ENCODE data around the gene ZNF32. TPM values are rescaled to one million over a fixed set of nuclear protein-coding genes. Genes with fewer than 3 reads are reported as not detected.

Gene ZNF32
- total RNA-seq, 1 experiment from 2014 or later = 14.6 TPM

DNA sequence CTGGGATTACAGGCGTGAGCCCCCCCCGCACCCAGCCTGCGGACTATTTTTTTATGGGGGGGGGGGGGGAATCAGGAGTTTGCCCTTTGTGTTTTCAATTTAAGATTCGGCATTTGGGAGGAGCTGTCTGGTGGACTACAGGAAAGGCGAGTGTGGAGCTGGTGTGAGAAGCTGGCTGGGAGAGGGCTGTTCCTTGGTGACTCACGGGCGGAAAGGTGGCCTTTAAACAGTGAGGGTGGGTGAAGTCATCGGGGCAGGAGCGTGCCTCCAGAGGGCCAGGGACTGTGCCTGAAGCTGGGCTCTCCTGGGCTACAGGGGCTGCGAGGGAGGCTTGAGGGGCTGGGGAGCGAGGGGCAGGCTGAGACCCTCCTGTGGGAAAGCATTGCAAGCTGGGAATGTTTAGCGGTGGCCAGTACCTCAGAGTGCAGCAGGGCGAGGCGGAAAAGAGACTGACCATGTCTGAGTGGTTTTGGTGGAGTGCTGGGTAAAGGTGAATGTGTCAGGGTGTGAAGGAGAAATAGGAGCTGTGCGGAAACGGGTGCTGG lies 39.7 kb upstream of the ZNF32 start:
- no peak overlapping the region for H3K18ac ChIP-seq (ENCODE audit: insufficient read length, low read depth, low read length)
- WGBS (ENCODE audit: extremely low coverage, insufficient read length, low lambda C conversion rate) = no CpG with 5 or more reads among the region's 16 CpGs
- no peak overlapping the region for H2BK120ac ChIP-seq (ENCODE audit: low read depth, low read length, poor library complexity, severe bottlenecking)
- no peak overlapping the region for H3K27ac ChIP-seq (ENCODE audit: insufficient read length, low read depth, low read length)
- H3K27me3 ChIP-seq (ENCODE audit: insufficient read depth, low read length) = peaks cover 7% of the 10 kb centered on the region; the same call in 1 of the 2 replicates
- H3K14ac ChIP-seq (ENCODE audit: insufficient read depth, low read length) = no peak overlapping the region
- H3K27me3 Mint-ChIP-seq (ENCODE audit: low read depth) = peaks cover 68% of the 10 kb centered on the region
- H3K36me3 Mint-ChIP-seq (ENCODE audit: insufficient read depth in 1 of 3, low read depth in 3 of 3) = no peaks in the 10 kb centered on the region
- peaks cover 5% of the 10 kb centered on the region for H3K23me2 ChIP-seq (ENCODE audit: insufficient read length, low read depth, low read length, poor library complexity, severe bottlenecking)
- no peak for DNase-seq
- H4K91ac ChIP-seq (ENCODE audit: insufficient read length, low read depth, low read length) = no peak overlapping the region
- peaks cover 3 to 5% of the 10 kb centered on the region in 2 experiments; a peak in 2 of 4 replicates for H3K4me1 Mint-ChIP-seq
- H3K9ac ChIP-seq (ENCODE audit: extremely low read depth, insufficient read length, low read length) = no peak overlapping the region
- H2AFZ ChIP-seq (ENCODE audit: low read length) = no peak overlapping the region
- no peaks in the 10 kb centered on the region for H3K79me2 ChIP-seq (ENCODE audit: insufficient read depth, low read length)
- no peak overlapping the region for H4K8ac ChIP-seq (replicated peaks; ENCODE audit: insufficient read length, low read depth, low read length)
- H3K79me1 ChIP-seq (ENCODE audit: insufficient read depth, low read depth, low read length, poor library complexity, severe bottlenecking) = no peaks in the 10 kb centered on the region
- H3K4ac ChIP-seq (ENCODE audit: low read depth, low read length) = no peak overlapping the region
- H2BK5ac ChIP-seq (ENCODE audit: insufficient read length, low read length) = no peak overlapping the region
- H3K4me1 ChIP-seq (ENCODE audit: insufficient read depth, low read length) = no peaks in the 10 kb centered on the region
- no peak overlapping the region for H3K23ac ChIP-seq (ENCODE audit: insufficient read length, low read depth, low read length)
- no peak overlapping the region for H2AK5ac ChIP-seq (ENCODE audit: insufficient read length, low read length)
- H3K4me3 Mint-ChIP-seq = peak overlapping the region; percentile 1 to 13; a peak in 2 of 5 replicates
- TF ChIP-seq, protein P1, sequence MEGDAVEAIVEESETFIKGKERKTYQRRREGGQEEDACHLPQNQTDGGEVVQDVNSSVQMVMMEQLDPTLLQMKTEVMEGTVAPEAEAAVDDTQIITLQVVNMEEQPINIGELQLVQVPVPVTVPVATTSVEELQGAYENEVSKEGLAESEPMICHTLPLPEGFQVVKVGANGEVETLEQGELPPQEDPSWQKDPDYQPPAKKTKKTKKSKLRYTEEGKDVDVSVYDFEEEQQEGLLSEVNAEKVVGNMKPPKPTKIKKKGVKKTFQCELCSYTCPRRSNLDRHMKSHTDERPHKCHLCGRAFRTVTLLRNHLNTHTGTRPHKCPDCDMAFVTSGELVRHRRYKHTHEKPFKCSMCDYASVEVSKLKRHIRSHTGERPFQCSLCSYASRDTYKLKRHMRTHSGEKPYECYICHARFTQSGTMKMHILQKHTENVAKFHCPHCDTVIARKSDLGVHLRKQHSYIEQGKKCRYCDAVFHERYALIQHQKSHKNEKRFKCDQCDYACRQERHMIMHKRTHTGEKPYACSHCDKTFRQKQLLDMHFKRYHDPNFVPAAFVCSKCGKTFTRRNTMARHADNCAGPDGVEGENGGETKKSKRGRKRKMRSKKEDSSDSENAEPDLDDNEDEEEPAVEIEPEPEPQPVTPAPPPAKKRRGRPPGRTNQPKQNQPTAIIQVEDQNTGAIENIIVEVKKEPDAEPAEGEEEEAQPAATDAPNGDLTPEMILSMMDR (conservative IDR thresholded peaks at IDR 0.05) = no peak
- no peak overlapping the region for H2BK15ac ChIP-seq (ENCODE audit: low read depth, low read length)
- H3K56ac ChIP-seq (ENCODE audit: insufficient read length, low read depth, low read length) = no peak overlapping the region
- H3K4me2 ChIP-seq (ENCODE audit: insufficient read depth, insufficient read length, low read length) = no peak overlapping the region
- no peak overlapping the region for H4K5ac ChIP-seq (ENCODE audit: insufficient read length, low read depth, low read length)
- H3K9me3 Mint-ChIP-seq = no peaks in the 10 kb centered on the region; a peak in 1 of 5 replicates
- H3K9me3 ChIP-seq (ENCODE audit: control insufficient read depth, low read depth, low read length) = no peaks in the 10 kb centered on the region
- H2BK12ac ChIP-seq (ENCODE audit: insufficient read length, low read depth, low read length) = no peak overlapping the region
- no peak overlapping the region for H2BK20ac ChIP-seq (ENCODE audit: low read depth, low read length, poor library complexity, severe bottlenecking)
- no peak overlapping the region for H3K27ac Mint-ChIP-seq
- no peaks in the 10 kb centered on the region for H4K20me1 ChIP-seq (ENCODE audit: control insufficient read depth, insufficient read depth, insufficient read length)
- no peak overlapping the region for H3T11ph ChIP-seq (ENCODE audit: low read length)

Data from H9 (cell line).